Activated T-cell treated with anti-CD3 and anti-CD28 coated beads, Interleukin-2, amount 50 U/mL, for 72 hours (primary cell): ENCODE results near the gene ARFGAP2. TPM values are rescaled to one million over a fixed set of nuclear protein-coding genes. Genes with fewer than 3 reads are reported as not detected.
"Not testable (repeated sequence)": the region's sequence is repeated elsewhere in the genome, so short reads cannot be mapped to it uniquely, and the experiment has no call there.

ENCODE experiments used
- ATAC-seq, 2 donors: fragments of 150-1000 bp; cut with Tn5 transposase; replicated peaks in 1 of 2; 2 replicates each; pipeline ENCODE4 v1.10.0; 2021; ENCODE audit warnings: moderate library complexity in 2 of 2, mild to moderate bottlenecking in 1 of 2
- DNase-seq, 2 donors: peaks; one replicate each; pipeline ENCODE4 v3.0.0; 2021 to 2022; ENCODE audit warnings: mixed read lengths in 1 of 2
- H3K27ac Mint-ChIP-seq: one replicate; pipeline ENCODE4 v1.8.0; 2022; ENCODE audit warnings: mild to moderate bottlenecking, moderate library complexity, mixed read lengths
- H3K27me3 Mint-ChIP-seq: one replicate; pipeline ENCODE4 v1.8.0; 2022; ENCODE audit warnings: low read depth, mixed read lengths
- H3K36me3 Mint-ChIP-seq, 2 donors: one replicate each; pipeline ENCODE4 v1.8.0; 2022; ENCODE audit warnings: mixed read lengths in 2 of 2, mild to moderate bottlenecking in 1 of 2; ENCODE audit not compliant: insufficient read depth in 2 of 2
- H3K4me1 Mint-ChIP-seq: one replicate; pipeline ENCODE4 v1.8.0; 2022; ENCODE audit warnings: low read depth, mixed read lengths
- H3K4me3 Mint-ChIP-seq, 2 donors: one replicate each; pipeline ENCODE4 v1.8.0; 2022; ENCODE audit warnings: mild to moderate bottlenecking in 2 of 2, mixed read lengths in 2 of 2, moderate library complexity in 2 of 2
- H3K9me3 Mint-ChIP-seq, 2 donors: one replicate each; pipeline ENCODE4 v1.8.0; 2022; ENCODE audit warnings: mixed read lengths in 2 of 2
- total RNA-seq, 2 donors: library from RNA; stranded (reverse); gene quantifications; one replicate each; pipeline ENCODE4 v1.2.3, GENCODE V29; 2022

Gene ARFGAP2
- total RNA-seq = 10 to 100 TPM; 83.8 to 91.6 TPM

GRCh38 chr11:47176328-47177228, at the start of gene ARFGAP2:
Gene ARFGAP2 (minus strand): TSS chr11:47176879. CDS start chr11:47176853, 26 bp downstream.
- peaks cover 41% of the 10 kb centered on the region for H3K4me1 Mint-ChIP-seq
- H3K27ac Mint-ChIP-seq = peak within 1 kb of the TSS; percentile 98
- no peaks in the 10 kb centered on the region for H3K27me3 Mint-ChIP-seq
- H3K9me3 Mint-ChIP-seq = no peaks in the 10 kb centered on the region
- peaks cover 2 to 3% of the 10 kb centered on the region in 2 donors for H3K36me3 Mint-ChIP-seq
- DNase-seq (peak; percentile 97 to 98), ATAC-seq (peak; percentile 94)
- H3K4me3 Mint-ChIP-seq = peak within 1 kb of the TSS; percentile 97

DNA sequence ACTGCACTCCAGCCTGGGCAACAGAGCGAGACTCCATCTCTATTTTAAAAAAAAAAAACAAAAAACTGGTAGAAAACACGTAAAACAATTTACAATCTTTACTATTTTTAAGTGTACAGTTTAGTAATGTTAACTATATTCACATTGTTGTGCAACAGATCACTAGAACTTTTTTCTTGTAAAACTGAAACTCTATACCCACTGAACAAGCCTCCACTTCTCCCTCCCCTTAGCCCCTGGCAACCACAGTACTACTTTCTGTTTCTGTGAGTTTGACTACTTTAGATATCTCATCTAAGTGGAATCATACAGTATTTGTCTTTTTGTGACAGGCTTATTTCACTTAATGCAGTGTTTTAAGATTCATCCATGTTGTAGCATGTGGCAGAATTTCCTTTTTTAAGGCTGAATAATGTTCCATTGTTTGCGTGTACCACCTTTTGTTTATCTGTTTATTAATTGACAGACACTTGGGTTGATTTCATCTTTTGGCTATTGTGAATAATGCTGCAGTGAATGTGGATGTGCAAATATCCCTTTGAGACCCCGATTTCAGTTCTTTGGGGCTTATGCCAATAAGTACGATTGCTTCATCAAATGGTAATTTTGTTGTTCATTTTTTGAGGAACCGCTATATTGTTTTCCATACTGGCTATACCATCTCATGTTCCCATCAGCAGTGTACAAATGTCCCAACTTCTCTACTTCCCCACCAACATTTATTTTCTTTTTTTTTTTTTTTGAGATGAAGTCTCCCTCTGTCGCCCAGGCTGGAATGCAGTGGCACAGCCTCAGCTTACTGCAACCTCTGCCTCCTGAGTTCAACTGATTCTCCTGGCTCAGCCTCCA, 49.1 kb upstream of the ARFGAP2 start:
- H3K9me3 Mint-ChIP-seq = no peaks in the 10 kb centered on the region
- H3K36me3 Mint-ChIP-seq = peaks cover 13 to 54% of the 10 kb centered on the region in 2 donors
- ATAC-seq (peak; percentile 99), DNase-seq (peak; percentile 44 to 48)
- peak overlapping the region; percentile 63 to 83 for H3K4me3 Mint-ChIP-seq
- H3K27ac Mint-ChIP-seq = peak overlapping the region; percentile 88
- H3K27me3 Mint-ChIP-seq = no peaks in the 10 kb centered on the region
- peaks cover 51% of the 10 kb centered on the region for H3K4me1 Mint-ChIP-seq

- Mint-ChIP-seq H3K4me1 (peaks cover 74% of the 10 kb centered on the region), H3K27me3 (no peaks in the 10 kb centered on the region), H3K36me3 (peaks cover 21 to 61% of the 10 kb centered on the region in 2 donors), H3K4me3 (no peak overlapping the region), H3K27ac (peak overlapping the region; percentile 8), H3K9me3 (no peaks in the 10 kb centered on the region)
- ATAC-seq (no peak), DNase-seq (no peak)
These were observed 46.0 kb upstream of the ARFGAP2 start for GRCh38 chr11:47222696-47223095.

- H3K4me3 Mint-ChIP-seq = peak overlapping the region; percentile 31 to 57
- ATAC-seq = no peak
These were observed 43.7 kb upstream of the ARFGAP2 start for GRCh38 chr11:47220401-47220821.

GRCh38 chr11:47216121-47216798, 39.6 kb upstream of the ARFGAP2 start:
- ATAC-seq (peak; percentile 53 to 57), DNase-seq (peak; percentile 75 to 82)
- Mint-ChIP-seq H3K27me3 (no peaks in the 10 kb centered on the region), H3K9me3 (no peaks in the 10 kb centered on the region), H3K4me3 (peak overlapping the region; percentile 99 to 100), H3K4me1 (peaks cover 66% of the 10 kb centered on the region), H3K36me3 (peaks cover 30 to 54% of the 10 kb centered on the region in 2 donors), H3K27ac (peak overlapping the region; percentile 100)

More at GRCh38 chr11:47220401-47220821, 43.7 kb upstream of the ARFGAP2 start:
- H3K36me3 Mint-ChIP-seq = peaks cover 27 to 65% of the 10 kb centered on the region in 2 donors
- no peaks in the 10 kb centered on the region for H3K9me3 Mint-ChIP-seq
- H3K27ac Mint-ChIP-seq = peak overlapping the region; percentile 77
- no peaks in the 10 kb centered on the region for H3K27me3 Mint-ChIP-seq
- DNase-seq = no peak
- peaks cover 80% of the 10 kb centered on the region for H3K4me1 Mint-ChIP-seq

GRCh38 chr11:47215366-47215910, 38.8 kb upstream of the ARFGAP2 start:
- peak overlapping the region; percentile 99 to 100 for H3K4me3 Mint-ChIP-seq
- H3K9me3 Mint-ChIP-seq = no peaks in the 10 kb centered on the region
- peaks cover 29 to 50% of the 10 kb centered on the region in 2 donors for H3K36me3 Mint-ChIP-seq
- H3K27me3 Mint-ChIP-seq = no peaks in the 10 kb centered on the region
- peak overlapping the region; percentile 100 for H3K27ac Mint-ChIP-seq
- ATAC-seq = no peak
- H3K4me1 Mint-ChIP-seq = peaks cover 58% of the 10 kb centered on the region
- no peak for DNase-seq

DNA sequence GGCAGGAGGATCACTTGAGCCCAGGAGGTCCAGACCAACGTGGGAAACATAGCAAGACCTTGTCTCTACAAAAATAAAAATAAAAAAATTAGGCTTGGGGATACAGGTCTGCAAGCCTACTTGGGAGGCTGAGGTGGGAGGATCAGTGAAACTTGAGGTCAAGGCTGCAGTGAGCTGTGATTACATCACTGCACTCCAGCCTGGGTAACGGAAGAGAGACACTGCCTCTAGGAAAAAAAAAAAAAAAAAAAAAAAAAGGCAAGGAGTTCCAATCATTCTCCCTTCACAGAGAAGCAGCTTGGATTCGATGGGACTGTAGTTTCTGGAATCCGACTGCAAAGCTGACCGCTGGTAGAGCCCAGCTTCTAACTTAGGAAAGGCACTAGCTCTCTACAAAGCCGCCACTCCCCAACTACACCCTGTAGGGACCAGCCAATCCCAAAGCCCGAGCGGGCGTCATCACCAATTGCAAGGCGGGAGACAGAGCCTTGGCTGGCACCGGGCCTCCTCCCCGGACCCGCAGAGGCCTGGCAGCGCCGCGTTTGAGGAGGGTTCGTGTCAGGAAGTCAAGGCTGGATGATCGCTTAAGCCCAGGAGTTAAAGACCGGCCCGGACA, 37.4 kb upstream of the ARFGAP2 start:
- H3K36me3 Mint-ChIP-seq = peaks cover 23 to 36% of the 10 kb centered on the region in 2 donors
- H3K4me3 Mint-ChIP-seq = peak overlapping the region; percentile 99 to 100

DNA sequence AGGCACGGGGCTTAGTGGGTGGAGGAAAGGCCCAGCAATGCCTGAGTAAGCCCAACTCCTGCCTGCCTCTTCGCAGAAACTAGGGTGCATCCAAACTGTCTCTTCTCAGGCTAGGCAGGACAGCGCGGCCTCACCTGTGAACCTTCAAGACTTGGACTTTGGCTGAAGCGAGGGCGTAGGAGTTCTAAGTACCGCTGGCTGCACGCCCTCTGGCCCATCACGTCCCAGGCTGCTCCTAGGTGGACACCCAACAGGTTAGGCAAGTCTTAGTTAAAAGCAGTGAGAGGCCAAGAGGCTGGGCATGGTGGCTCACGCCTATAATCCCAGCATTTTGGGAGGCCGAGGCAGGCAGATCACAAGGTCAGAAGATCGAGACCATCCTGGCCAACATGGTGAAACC, 36.3 kb upstream of the ARFGAP2 start:
- Mint-ChIP-seq H3K36me3 (peaks cover 16 to 28% of the 10 kb centered on the region in 2 donors), H3K4me3 (no peak overlapping the region), H3K27ac (no peak overlapping the region), H3K4me1 (peaks cover 46% of the 10 kb centered on the region), H3K27me3 (no peaks in the 10 kb centered on the region), H3K9me3 (no peaks in the 10 kb centered on the region)
- ATAC-seq = no peak
- DNase-seq = no peak

More for the DNA sequence above, 37.4 kb upstream of the ARFGAP2 start:
- peak; percentile 90 to 94 for DNase-seq
- H3K4me1 Mint-ChIP-seq = peaks cover 57% of the 10 kb centered on the region
- no peaks in the 10 kb centered on the region for H3K27me3 Mint-ChIP-seq
- peak; percentile 84 for ATAC-seq
- H3K27ac Mint-ChIP-seq = peak overlapping the region; percentile 100
- H3K9me3 Mint-ChIP-seq = no peaks in the 10 kb centered on the region

DNA sequence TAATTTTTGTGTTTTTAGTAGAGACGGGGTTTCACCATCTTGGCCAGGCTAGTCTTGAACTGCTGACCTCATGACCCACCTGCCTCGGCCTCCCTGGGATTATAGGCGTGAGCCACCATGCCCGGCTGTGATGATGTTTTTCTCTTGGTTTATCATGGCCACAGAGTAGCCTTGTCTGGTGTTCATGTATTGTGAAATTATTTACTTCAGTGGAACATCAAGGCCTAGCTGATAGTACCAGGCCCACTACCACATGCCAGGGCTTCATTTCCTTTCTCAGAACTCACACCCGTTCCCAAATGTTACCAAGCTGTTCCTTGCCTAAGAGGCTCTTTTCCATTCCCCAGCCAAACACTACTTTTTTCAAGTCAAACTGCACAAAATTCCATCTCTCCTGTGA, 31.9 kb upstream of the ARFGAP2 start:
- DNase-seq = no peak
- H3K9me3 Mint-ChIP-seq = no peaks in the 10 kb centered on the region
- ATAC-seq = no peak
- no peaks in the 10 kb centered on the region for H3K27me3 Mint-ChIP-seq
- H3K4me1 Mint-ChIP-seq = peaks cover 16% of the 10 kb centered on the region
- no peak overlapping the region for H3K4me3 Mint-ChIP-seq
- no peak overlapping the region for H3K27ac Mint-ChIP-seq
- H3K36me3 Mint-ChIP-seq = no peaks in the 10 kb centered on the region

DNA sequence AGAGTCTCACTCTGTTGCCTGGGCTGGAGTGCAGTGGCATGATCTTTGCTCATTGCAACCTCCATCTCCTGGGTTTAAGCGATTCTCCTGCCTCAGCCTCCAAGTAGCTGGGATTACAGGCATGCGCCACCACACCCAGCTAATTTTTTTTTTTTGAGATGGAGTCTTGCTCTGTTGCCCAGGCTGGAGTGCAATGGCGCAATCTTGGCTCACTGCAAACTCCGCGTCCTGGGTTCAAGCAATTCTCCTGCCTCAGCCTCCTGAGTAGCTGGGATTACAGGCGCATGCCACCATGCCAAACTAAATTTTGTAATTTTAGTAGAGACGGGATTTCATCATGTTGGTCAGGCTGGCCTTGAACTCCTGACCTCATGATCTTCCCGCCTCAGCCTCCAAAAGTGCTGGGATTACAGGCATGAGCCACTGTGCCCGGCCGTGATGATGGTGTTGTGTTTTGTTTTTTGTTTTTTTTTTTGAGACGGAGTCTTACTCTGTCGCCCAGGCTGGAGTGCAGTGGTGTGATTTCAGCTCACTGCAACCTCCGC, 31.4 kb upstream of the ARFGAP2 start:
- DNase-seq, H3K27ac Mint-ChIP-seq, ATAC-seq, H3K36me3 Mint-ChIP-seq, H3K9me3 Mint-ChIP-seq, H3K27me3 Mint-ChIP-seq, H3K4me3 Mint-ChIP-seq: not testable (repeated sequence)
- H3K4me1 Mint-ChIP-seq = peaks cover 13% of the 10 kb centered on the region

- DNase-seq (no peak), ATAC-seq (no peak)
- Mint-ChIP-seq H3K27ac (no peak overlapping the region), H3K4me3 (no peak overlapping the region), H3K27me3 (no peaks in the 10 kb centered on the region), H3K4me1 (peaks cover 13% of the 10 kb centered on the region), H3K36me3 (no peaks in the 10 kb centered on the region), H3K9me3 (no peaks in the 10 kb centered on the region)
These were observed 30.8 kb upstream of the ARFGAP2 start for GRCh38 chr11:47207459-47207858.

- not testable (repeated sequence) for DNase-seq, ATAC-seq, H3K27me3 Mint-ChIP-seq, H3K4me3 Mint-ChIP-seq, H3K36me3 Mint-ChIP-seq, H3K9me3 Mint-ChIP-seq, H3K27ac Mint-ChIP-seq
- peaks cover 13% of the 10 kb centered on the region for H3K4me1 Mint-ChIP-seq
These were observed 29.9 kb upstream of the ARFGAP2 start for GRCh38 chr11:47206577-47206976.
